Stimulated activated CD4-positive, alpha-beta T cell treated with anti-CD3 and anti-CD28 coated beads, Interleukin-15, amount 100 ng/mL, for 48 hours (primary cell): Measurements from ENCODE around the gene MXRA8.
"Not testable (repeated sequence)": the region's sequence is repeated elsewhere in the genome, so short reads cannot be mapped to it uniquely, and the experiment has no call there.

Source experiments
- DNase-seq, 2 donors: peaks; one replicate each; pipeline ENCODE4 v3.0.0-alpha.2; 2020; ENCODE audit warnings: low read depth in 2 of 2

The MXRA8 gene

DNA sequence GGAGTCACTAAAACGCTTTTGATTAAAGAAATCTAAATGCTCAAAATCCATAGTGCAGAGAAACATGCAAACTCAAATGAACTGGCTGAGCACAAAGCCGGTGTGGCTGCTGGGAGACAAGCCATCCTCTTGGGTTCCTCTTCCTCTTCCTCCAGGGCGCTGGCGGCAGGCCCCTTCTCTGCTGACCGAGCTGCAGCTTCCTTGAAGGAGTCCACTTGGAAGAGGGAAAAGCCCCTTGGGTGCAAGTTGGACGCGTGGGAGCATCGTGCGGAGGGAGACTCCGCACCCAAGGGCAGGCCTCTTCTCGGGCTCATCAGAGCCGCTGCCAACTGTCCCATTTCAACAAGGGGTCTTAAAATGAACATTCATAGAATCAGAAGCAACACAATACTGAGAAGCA, 32.9 kb upstream of the MXRA8 start:
- DNase-seq = no peak

DNA sequence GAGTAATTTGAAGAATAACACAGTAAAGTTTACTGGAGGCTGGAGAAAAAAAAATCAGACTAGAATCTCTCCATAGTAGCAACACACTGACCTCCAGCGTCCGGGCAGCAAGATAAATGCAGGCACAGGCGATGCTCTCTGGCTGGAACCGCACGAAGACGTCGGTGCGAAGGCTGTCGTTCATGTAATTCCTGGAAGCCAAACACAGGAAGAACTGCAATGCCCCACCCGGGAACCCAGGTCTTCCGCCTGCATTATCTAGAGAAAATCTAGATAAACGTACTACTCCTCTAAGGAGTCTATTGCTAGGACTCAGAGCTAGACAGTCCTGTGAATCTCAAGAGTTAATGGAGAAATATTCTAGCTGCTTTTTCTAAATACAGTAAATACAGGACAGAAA, 32.3 kb upstream of the MXRA8 start:
- no peak for DNase-seq

GRCh38 chr1:1388078-1388472, 29.7 kb upstream of the MXRA8 start:
- no peak for DNase-seq

GRCh38 chr1:1387098-1388077, 29.0 kb upstream of the MXRA8 start:
- DNase-seq = no peak

DNA sequence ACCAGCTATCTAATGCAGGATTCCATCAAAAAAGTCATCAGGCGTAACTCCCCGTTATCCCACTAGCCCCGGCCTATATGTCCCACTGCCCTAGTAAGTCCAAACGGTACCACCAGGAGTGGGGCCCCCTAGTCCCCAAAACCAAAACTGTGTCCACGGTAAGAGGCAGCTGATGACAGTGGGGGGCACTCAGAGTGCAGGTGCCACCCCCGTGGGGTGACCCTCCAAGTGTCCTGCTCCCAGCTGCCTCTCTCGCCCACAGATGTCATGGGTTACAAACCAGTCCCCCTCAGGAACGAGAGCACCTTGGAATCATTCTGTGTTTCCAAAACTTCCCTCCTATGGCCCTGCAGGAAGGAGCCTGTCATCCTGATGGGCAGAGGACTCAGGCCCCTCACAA, 27.6 kb upstream of the MXRA8 start:
- DNase-seq = no peak

- DNase-seq = not testable (repeated sequence)
Measured at GRCh38 chr1:1385339-1385738, 27.0 kb upstream of the MXRA8 start.

GRCh38 chr1:1381294-1381693, 22.9 kb upstream of the MXRA8 start:
- no peak for DNase-seq

GRCh38 chr1:1380860-1381259, 22.5 kb upstream of the MXRA8 start:
- no peak for DNase-seq

GRCh38 chr1:1377540-1378205, 19.3 kb upstream of the MXRA8 start:
- DNase-seq = no peak

DNA sequence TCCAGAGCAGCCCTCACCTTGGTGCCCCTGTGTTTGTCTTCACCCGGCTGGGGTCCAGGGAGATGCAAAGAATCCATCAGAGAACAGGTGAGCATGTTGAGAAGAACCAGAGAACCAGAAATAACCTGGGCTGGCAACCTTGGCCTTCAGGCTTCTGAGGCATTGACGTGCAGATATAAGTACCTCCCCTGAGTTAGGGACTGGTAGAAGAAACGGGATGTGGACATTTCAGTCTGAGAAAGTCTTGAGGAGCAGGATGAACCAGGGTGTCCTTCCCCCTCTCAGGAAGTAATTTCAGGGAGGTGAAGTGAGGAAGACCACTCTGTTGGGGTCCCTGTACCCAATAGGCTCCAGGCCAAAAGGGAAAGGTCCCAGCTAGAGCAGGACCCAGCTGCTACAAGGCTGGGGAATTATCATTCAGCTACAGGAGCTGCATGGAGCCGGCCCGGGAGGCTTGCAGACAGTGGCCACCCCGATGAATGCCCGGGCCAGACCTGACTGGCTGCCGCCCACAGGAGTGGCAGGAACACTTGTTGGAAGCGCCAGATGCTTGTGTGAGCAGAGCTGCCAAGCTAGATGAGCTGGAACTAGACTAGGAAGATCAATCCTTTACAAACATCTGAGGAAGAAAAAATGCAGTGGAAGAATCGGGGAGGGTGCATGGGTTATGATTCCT, 18.3 kb upstream of the MXRA8 start:
- DNase-seq = no peak

- peak; percentile 93 to 97 for DNase-seq
Measured at GRCh38 chr1:1374929-1375662, 16.7 kb upstream of the MXRA8 start, which contains the start of gene AURKAIP1. Gene AURKAIP1 (minus strand): TSS chr1:1375207. CDS start chr1:1374756, 451 bp downstream.

DNA sequence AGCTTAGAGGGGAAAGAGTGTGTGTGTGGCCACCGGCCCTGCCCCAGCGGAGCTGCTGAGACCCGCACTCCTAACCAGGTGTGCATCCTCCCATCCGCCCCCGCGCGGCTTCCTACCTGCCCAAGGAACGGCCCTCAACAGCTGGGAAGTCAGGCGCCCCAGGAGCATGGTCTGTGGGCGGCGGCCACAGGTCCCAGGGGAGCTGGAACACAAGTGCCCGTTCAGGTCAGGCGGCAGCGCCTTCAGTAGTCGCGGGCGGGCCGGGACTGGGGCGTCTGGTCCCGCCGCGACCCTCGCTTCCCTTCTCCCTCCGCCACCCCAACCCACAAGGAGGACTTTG, 16.2 kb upstream of the MXRA8 start:
- no peak for DNase-seq

DNA sequence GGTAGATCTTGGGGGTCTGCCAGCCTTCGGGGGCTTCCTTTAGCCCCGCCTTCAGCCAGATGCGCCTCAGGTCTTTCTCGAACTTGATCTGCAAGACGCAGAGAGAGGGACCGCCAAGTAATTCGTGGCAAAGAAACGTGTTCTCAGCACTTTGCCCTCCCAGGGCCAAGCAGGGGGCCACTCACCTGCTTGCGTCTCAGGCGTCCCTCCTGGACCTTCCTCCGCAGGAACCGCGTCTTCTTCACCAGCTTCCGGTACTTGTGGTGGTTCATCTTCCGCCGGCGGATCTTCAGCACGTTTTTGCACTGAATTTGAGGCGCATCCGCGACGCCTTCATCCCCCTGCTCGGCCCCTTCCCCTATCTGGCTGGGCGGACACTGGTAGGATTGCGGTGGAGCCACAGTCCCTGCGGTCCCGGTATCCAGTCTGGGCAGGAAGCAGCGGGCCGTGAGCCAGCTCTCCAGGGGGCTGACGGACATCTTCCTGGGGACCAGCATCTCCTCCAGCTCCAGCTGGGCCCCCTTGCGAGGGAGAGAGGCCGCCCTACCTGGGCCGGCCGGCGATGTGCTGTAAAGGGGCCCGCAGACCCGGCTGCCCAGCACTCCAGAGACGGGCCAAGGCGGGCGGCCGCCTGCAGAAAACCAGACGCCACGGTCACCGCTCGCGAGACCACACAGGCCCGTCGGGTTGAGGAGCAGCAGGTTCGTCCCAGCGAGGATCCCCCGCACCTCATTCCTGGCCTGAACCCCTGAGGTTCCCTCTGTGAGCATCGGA, 15.6 kb upstream of the MXRA8 start:
- DNase-seq = no peak

- no peak for DNase-seq
Measured at GRCh38 chr1:1373051-1373814, 14.9 kb upstream of the MXRA8 start.

GRCh38 chr1:1371746-1372711, 13.7 kb upstream of the MXRA8 start:
- DNase-seq = peak; percentile 40 to 72

GRCh38 chr1:1371364-1371745, 13.0 kb upstream of the MXRA8 start:
- DNase-seq = no peak

DNA sequence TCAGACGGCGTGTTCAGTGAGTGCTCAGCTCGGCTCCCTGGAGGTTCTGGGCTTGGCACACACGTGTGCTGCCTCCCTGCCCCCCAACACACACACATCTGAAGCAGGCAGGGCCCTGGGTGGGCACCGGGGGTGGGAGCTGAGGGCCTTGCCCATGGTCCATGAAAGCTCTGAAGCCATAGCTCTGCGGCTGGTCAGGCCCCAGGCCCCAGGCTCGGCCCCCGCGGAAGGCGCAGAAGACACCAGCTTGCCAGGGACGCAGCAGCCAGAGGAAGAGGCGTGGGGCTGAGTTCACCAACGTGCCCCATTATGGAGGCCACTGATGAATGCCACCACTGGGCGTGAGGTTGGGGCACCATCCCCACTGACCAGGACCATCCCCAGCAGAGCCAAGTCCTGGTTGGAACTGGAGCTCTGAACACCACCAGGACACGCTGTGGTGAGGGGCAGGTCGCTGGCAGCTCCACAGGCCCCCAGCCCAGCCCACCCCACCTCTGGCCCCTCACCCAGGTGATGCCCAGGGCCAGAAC, 12.5 kb upstream of the MXRA8 start:
- DNase-seq = no peak

DNA sequence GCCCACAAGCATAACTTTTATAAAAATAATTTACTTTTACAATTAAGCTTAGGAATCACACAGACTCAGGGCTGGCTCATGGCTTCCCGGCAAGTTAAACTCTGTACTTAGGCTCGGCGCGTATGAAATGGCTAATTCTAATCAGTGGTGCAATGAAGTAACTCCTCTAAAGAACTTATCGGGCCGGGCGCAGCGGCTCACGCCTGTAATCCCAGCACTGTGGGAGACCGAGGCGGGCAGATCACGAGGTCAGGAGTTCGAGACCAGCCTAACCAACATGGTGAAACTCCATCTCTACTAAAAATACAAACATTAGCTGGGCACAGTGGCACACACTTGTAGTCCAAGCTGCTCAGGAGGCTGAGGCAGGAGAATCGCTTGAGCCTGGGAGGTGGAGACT, 11.7 kb upstream of the MXRA8 start:
- DNase-seq = not testable (repeated sequence)

DNA sequence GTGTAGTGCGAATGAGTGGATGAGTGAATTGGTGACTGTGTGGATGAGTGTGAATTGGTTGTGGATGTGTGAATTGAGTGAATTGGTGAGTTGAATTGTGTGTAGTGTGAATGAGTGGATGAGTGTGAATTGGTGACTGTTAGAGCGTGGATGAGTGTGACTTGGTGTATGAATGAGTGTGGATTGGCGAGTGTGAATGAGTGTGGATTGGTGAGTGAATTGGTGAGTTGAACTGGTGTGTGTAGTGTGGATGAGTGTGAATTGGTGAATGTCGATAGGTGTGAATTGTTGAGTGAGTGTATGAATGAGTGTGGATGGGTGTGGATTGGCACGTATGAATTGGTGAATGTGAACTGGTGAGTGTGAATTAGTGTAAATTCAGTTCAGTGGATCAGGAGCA, 9.0 kb upstream of the MXRA8 start:
- DNase-seq = no peak
